ENCODE measurements around the gene ZNF26. TPM values are rescaled to one million over a fixed set of nuclear protein-coding genes. Genes with fewer than 3 reads are reported as not detected.

The ZNF26 gene
- total and polyA plus RNA-seq, 10 of the 15 experiments (the other 5 are each of a cell fraction or from before 2014, with no cell fraction given), result 1.00 to 17.1 (median 10.5) TPM

DNA sequence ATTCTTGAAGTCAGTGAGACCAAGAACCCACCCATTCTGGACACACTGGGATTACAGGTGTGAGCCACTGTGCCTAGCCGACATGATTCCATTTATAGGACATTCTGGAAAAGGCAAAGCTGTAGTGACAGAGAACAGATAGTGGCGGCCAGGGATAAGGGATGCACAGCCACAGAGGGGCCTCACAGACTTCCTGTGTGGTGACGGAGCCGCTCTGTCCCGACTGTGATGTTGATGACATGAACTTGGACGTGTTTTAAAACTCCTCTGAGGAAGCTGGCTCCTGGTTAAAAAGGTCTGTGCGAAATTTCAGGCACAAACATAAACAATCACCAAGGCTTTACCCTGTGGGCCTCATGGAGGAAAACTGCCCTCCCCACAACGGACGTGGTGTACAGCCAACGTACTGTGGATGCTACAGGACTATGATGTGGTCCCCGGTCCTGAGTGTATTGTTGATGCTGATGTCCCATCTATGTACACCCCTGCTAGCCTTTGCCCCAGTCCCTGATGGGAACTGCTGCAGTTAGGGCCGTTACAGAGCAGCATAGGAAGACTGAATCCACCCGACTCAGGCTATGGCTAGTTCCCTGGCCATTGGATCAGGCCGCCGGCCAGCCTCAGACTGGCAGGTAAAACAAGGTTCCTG, 46.0 kb upstream of the ZNF26 start:
- Histone ChIP-seq H3K27me3 (replicated peaks in 1 of 2; ENCODE audit: control insufficient read depth in 2 of 2, insufficient read depth in 2 of 2, low read length in 1 of 2) (no peaks in the 10 kb centered on the region), H3K9ac (ENCODE audit: control insufficient read depth, insufficient read depth, low read length) (no peak overlapping the region), H3K4me1 (ENCODE audit: control insufficient read depth, insufficient read depth, low read length) (no peaks in the 10 kb centered on the region), H2AFZ (ENCODE audit: control insufficient read depth, low read depth, low read length) (no peak overlapping the region), H3K9me3 (replicated peaks; ENCODE audit: control insufficient read depth, insufficient read depth, low read length) (peaks cover 25% of the 10 kb centered on the region; the same call in 2 of the 3 replicates), H3K27ac (ENCODE audit: control insufficient read depth, insufficient read depth) (no peak overlapping the region), H3K4me2 (ENCODE audit: control insufficient read depth, insufficient read depth) (no peak overlapping the region), H3K4me3 (no peak overlapping the region), H3K79me2 (ENCODE audit: control insufficient read depth, insufficient read depth, low read length) (no peaks in the 10 kb centered on the region), H4K20me1 (ENCODE audit: control insufficient read depth, insufficient read depth) (no peaks in the 10 kb centered on the region), H3K36me3 (ENCODE audit: control insufficient read depth in 2 of 2, insufficient read depth in 2 of 2, low read length in 1 of 2) (peaks cover 2 to 12% of the 10 kb centered on the region in 2 experiments; a peak in 3 of 4 replicates)
- CTCF ChIA-PET, result no interaction called here
- DNase-seq (ENCODE audit: low read depth, low spot score), result no peak
- no peak for ATAC-seq
- POLR2A ChIA-PET, result no interaction called here
- in situ Hi-C loops (cut with MboI) (no loop called here), intact Hi-C loops (cut with micrococcal nuclease; ENCODE audit: unreplicated experiment) (no loop called here)
- no peak for TF ChIP-seq TCF3 (IDR thresholded peaks at IDR 0.05; ENCODE audit: borderline replicate concordance, insufficient read depth, low read depth, low read length)
- TF ChIP-seq CEBPB (IDR thresholded peaks at IDR 0.05; ENCODE audit: borderline replicate concordance in 1 of 2, low read depth in 2 of 2, low read length in 2 of 2), result no peak
- RAD21 ChIA-PET (ENCODE audit: unreplicated experiment), result no interaction called here
- SMC1A ChIA-PET (ENCODE audit: uncharacterized antibody, unreplicated experiment), result no interaction called here
- BruUV-seq (replicated peaks), result no TSS peak
- 97% methylated on average over 15 of the region's 15 CpGs for WGBS (ENCODE audit: insufficient coverage, insufficient replicate concordance, low lambda C conversion rate, missing lambda C conversion rate)
- no peak for FAIRE-seq

DNA sequence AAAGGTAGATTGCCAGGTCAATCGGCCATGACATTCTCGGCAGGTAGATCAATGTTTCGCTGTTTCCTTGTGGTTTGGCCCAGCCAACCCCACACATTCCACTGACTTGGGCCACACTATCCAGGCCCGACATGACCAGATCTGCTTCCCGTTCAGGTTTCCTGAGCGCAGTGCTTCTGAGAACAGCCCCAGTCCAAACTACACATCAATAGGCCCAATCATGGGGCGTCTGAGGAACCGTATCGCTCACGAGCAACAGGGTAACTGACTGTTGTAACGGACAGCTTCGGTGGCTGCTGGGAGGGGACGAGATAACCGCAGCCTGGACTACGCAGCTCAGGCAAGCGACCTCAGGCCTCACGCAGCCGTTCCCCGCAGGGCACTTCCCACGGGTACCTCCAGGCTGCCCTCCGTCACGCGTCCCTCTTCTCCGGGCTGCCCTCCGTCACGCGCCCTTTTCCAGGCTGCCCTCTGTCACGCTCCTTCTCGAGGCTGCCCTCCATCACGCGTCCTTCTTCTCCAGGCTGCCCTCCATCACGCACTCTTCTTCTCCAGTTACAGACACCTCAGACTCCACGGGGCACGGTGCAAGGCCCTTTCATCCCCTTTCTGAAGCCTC, 44.7 kb upstream of the ZNF26 start:
- Histone ChIP-seq H3K79me2 (ENCODE audit: control insufficient read depth, insufficient read depth, low read length) (no peaks in the 10 kb centered on the region), H3K9ac (ENCODE audit: control insufficient read depth, insufficient read depth, low read length) (no peak overlapping the region), H3K4me1 (ENCODE audit: control insufficient read depth, insufficient read depth, low read length) (no peaks in the 10 kb centered on the region), H3K4me2 (ENCODE audit: control insufficient read depth, insufficient read depth) (no peak overlapping the region), H3K27ac (ENCODE audit: control insufficient read depth, insufficient read depth) (no peak overlapping the region), H3K9me3 (replicated peaks; ENCODE audit: control insufficient read depth, insufficient read depth, low read length) (peaks cover 36% of the 10 kb centered on the region; the same call in 2 of the 3 replicates), H2AFZ (ENCODE audit: control insufficient read depth, low read depth, low read length) (no peak overlapping the region), H4K20me1 (ENCODE audit: control insufficient read depth, insufficient read depth) (no peaks in the 10 kb centered on the region), H3K36me3 (ENCODE audit: control insufficient read depth in 2 of 2, insufficient read depth in 2 of 2, low read length in 1 of 2) (peaks cover 2 to 14% of the 10 kb centered on the region in 2 experiments; a peak in 3 of 4 replicates), H3K27me3 (replicated peaks in 1 of 2; ENCODE audit: control insufficient read depth in 2 of 2, insufficient read depth in 2 of 2, low read length in 1 of 2) (no peaks in the 10 kb centered on the region), H3K4me3 (no peak overlapping the region)
- CTCF ChIA-PET, result no interaction called here
- FAIRE-seq (no peak), DNase-seq (ENCODE audit: low read depth, low spot score) (no peak), ATAC-seq (no peak)
- BruUV-seq (replicated peaks), result no TSS peak
- SMC1A ChIA-PET (ENCODE audit: uncharacterized antibody, unreplicated experiment), result no interaction called here
- POLR2A ChIA-PET, result no interaction called here
- RAD21 ChIA-PET (ENCODE audit: unreplicated experiment), result no interaction called here
- intact Hi-C loops (cut with micrococcal nuclease; ENCODE audit: unreplicated experiment), result no loop called here
- in situ Hi-C loops (cut with MboI), result no loop called here
- 92% methylated on average over 33 of the region's 34 CpGs for WGBS (ENCODE audit: insufficient coverage, insufficient replicate concordance, low lambda C conversion rate, missing lambda C conversion rate)
- TF ChIP-seq, protein P1, sequence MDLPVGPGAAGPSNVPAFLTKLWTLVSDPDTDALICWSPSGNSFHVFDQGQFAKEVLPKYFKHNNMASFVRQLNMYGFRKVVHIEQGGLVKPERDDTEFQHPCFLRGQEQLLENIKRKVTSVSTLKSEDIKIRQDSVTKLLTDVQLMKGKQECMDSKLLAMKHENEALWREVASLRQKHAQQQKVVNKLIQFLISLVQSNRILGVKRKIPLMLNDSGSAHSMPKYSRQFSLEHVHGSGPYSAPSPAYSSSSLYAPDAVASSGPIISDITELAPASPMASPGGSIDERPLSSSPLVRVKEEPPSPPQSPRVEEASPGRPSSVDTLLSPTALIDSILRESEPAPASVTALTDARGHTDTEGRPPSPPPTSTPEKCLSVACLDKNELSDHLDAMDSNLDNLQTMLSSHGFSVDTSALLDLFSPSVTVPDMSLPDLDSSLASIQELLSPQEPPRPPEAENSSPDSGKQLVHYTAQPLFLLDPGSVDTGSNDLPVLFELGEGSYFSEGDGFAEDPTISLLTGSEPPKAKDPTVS (IDR thresholded peaks at IDR 0.05; ENCODE audit: low read depth, low read length), result no peak
- no peak for TF ChIP-seq RAD21 (IDR thresholded peaks at IDR 0.05; ENCODE audit: insufficient read depth, low read depth, low read length)
- TF ChIP-seq MTA2 (IDR thresholded peaks at IDR 0.05; ENCODE audit: low read depth), result no peak
- TF ChIP-seq, protein P2, sequence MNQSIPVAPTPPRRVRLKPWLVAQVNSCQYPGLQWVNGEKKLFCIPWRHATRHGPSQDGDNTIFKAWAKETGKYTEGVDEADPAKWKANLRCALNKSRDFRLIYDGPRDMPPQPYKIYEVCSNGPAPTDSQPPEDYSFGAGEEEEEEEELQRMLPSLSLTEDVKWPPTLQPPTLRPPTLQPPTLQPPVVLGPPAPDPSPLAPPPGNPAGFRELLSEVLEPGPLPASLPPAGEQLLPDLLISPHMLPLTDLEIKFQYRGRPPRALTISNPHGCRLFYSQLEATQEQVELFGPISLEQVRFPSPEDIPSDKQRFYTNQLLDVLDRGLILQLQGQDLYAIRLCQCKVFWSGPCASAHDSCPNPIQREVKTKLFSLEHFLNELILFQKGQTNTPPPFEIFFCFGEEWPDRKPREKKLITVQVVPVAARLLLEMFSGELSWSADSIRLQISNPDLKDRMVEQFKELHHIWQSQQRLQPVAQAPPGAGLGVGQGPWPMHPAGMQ (IDR thresholded peaks at IDR 0.05; ENCODE audit: borderline replicate concordance), result no peak
- no peak for TF ChIP-seq JUNB (IDR thresholded peaks at IDR 0.05)
- TF ChIP-seq SMC3 (IDR thresholded peaks at IDR 0.05; ENCODE audit: borderline replicate concordance, low read length), result no peak
- TF ChIP-seq KDM1A (IDR thresholded peaks at IDR 0.05; ENCODE audit: borderline replicate concordance), result no peak
- no peak for TF ChIP-seq IRF4 (IDR thresholded peaks at IDR 0.05; ENCODE audit: low read depth, low read length)
- TF ChIP-seq PAX5 (IDR thresholded peaks at IDR 0.05; ENCODE audit: borderline replicate concordance, low read depth, low read length), result no peak
- TF ChIP-seq ESRRA (IDR thresholded peaks at IDR 0.05; ENCODE audit: low read length), result no peak
- no peak for TF ChIP-seq RUNX3 (IDR thresholded peaks at IDR 0.05; ENCODE audit: low read length)
- TF ChIP-seq KLF5 (IDR thresholded peaks at IDR 0.05; ENCODE audit: partially characterized antibody), result no peak
- TF ChIP-seq ZNF207 (IDR thresholded peaks at IDR 0.05; ENCODE audit: borderline replicate concordance), result no peak
- TF ChIP-seq SUZ12 (IDR thresholded peaks at IDR 0.05; ENCODE audit: unreplicated experiment), result no peak
